ENCODE results near the gene PGBD5. TPM values are rescaled to one million over a fixed set of nuclear protein-coding genes. Genes with fewer than 3 reads are reported as not detected.

PGBD5 gene
- polyA plus RNA-seq, 1 of the 3 experiments (the other 2 are of a cell fraction), result 0.15 TPM

- Histone ChIP-seq H3K9ac (no peak overlapping the region), H3K4me3 (ENCODE audit: low read depth in 2 of 2, low read length in 1 of 2) (no peak overlapping the region), H2AFZ (ENCODE audit: low read depth) (no peak overlapping the region), H3K4me2 (no peak overlapping the region), H3F3A (replicated peaks; ENCODE audit: insufficient read depth) (no peaks in the 10 kb centered on the region), H3K9me2 (no peaks in the 10 kb centered on the region), H4K20me1 (ENCODE audit: insufficient read depth) (no peaks in the 10 kb centered on the region), H3K79me2 (ENCODE audit: insufficient read depth) (no peaks in the 10 kb centered on the region), H3K9me3 (no peaks in the 10 kb centered on the region), H3K27ac (ENCODE audit: low read depth in 2 of 2, low read length in 1 of 2) (no peak overlapping the region; a peak in 1 of 4 replicates), H3K4me1 (ENCODE audit: control insufficient read depth in 1 of 2, insufficient read depth in 2 of 2, low read depth in 1 of 2, low read length in 1 of 2) (peaks cover 8 to 26% of the 10 kb centered on the region in 2 experiments; a peak in 3 of 4 replicates), H3K36me3 (replicated peaks in 1 of 2; ENCODE audit: control insufficient read depth in 1 of 2, insufficient read depth in 2 of 2, low read length in 1 of 2) (peaks cover 8 to 41% of the 10 kb centered on the region in 2 experiments), H3K27me3 (ENCODE audit: insufficient read depth) (no peaks in the 10 kb centered on the region)
- WGBS (ENCODE audit: low lambda C conversion rate), result 95% methylated on average over 15 of the region's 17 CpGs
- TF ChIP-seq FOXJ3 (CRISPR knock-in tag; IDR thresholded peaks at IDR 0.05) (no peak), MAX (IDR thresholded peaks at IDR 0.05; ENCODE audit: low read depth) (no peak), SIN3A (IDR thresholded peaks at IDR 0.05; ENCODE audit: borderline replicate concordance, low read depth, low read length) (no peak), IRF3 (IDR thresholded peaks at IDR 0.05; ENCODE audit: low read depth, low read length) (no peak), TEAD4 (IDR thresholded peaks at IDR 0.05; ENCODE audit: borderline replicate concordance, insufficient read depth) (no peak), ELF1 (IDR thresholded peaks at IDR 0.05) (no peak), EZH2phosphoT487 (IDR thresholded peaks at IDR 0.05; ENCODE audit: borderline replicate concordance, low read depth) (no peak), POLR2AphosphoS5 (IDR thresholded peaks at IDR 0.05; ENCODE audit: low read depth, low read length) (no peak), NRF1 (IDR thresholded peaks at IDR 0.05; ENCODE audit: low read depth, low read length) (no peak), JUND (IDR thresholded peaks at IDR 0.05) (no peak), USF2 (IDR thresholded peaks at IDR 0.05; ENCODE audit: borderline replicate concordance, low read depth, low read length) (no peak), RCOR1 (IDR thresholded peaks at IDR 0.05; ENCODE audit: low read length) (no peak)
- POLR2A ChIA-PET, result no interaction called here
- DNase-seq, result no peak
- CTCF ChIA-PET, result interaction anchor here (1.1 to 1.4 kb wide), 2 partner anchors 50 to 604 kb away, joined by 4 to 5 read pairs; no protein-coding TSS in a partner anchor
Measured at GRCh38 chr1:230265200-230266115, 160.7 kb downstream of the PGBD5 start.

Other genes starting within 250 kb of the PGBD5 start
- gene COG2, start 216.1 kb upstream of the PGBD5 start, polyA plus RNA-seq (2012; rRNA removed), result 11.0 and 12.3 TPM in 2 replicates

Data from SK-N-SH (cell line).